Activated naive CD4-positive, alpha-beta T cell treated with anti-CD3 and anti-CD28 coated beads, Interleukin-2, amount 50 U/mL, for 24 hours (primary cell): Measurements from ENCODE around the gene ISYNA1.

Source experiments
- H3K27ac Mint-ChIP-seq: one replicate; pipeline ENCODE4 v1.8.0; 2021; ENCODE audit warnings: mild to moderate bottlenecking, mixed read lengths
- H3K27me3 Mint-ChIP-seq: one replicate; pipeline ENCODE4 v1.8.0; 2021; ENCODE audit warnings: mixed read lengths
- H3K36me3 Mint-ChIP-seq: one replicate; pipeline ENCODE4 v1.8.0; 2021; ENCODE audit warnings: mixed read lengths
- H3K4me1 Mint-ChIP-seq: one replicate; pipeline ENCODE4 v1.8.0; 2021; ENCODE audit warnings: mixed read lengths
- H3K4me3 Mint-ChIP-seq: one replicate; pipeline ENCODE4 v1.8.0; 2021; ENCODE audit warnings: mild to moderate bottlenecking, mixed read lengths
- H3K9me3 Mint-ChIP-seq: one replicate; pipeline ENCODE4 v1.8.0; 2021; ENCODE audit warnings: mixed read lengths

Gene ISYNA1

DNA sequence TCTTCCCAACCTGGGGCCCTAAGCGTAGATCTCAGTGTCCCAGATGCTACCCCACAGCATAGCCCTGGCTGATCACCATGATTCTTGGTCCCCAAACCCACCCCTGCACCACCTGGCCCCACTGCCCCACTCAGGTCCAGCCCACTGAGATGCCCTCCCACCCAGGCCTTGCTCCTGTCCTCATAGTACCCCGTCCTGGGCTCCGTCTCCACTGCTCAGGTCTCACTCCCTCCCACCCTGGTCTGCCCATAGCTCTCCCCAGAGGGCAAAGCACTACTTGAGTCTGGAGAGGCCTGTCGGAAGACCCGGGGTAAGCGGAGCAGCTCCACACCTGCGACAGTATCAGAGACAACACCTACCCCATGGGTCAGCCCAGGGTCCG lies 35.8 kb upstream of the ISYNA1 start:
- Mint-ChIP-seq H3K27ac (no peak overlapping the region), H3K9me3 (no peaks in the 10 kb centered on the region), H3K27me3 (no peaks in the 10 kb centered on the region), H3K36me3 (no peaks in the 10 kb centered on the region), H3K4me1 (peaks cover 35% of the 10 kb centered on the region), H3K4me3 (no peak overlapping the region)

DNA sequence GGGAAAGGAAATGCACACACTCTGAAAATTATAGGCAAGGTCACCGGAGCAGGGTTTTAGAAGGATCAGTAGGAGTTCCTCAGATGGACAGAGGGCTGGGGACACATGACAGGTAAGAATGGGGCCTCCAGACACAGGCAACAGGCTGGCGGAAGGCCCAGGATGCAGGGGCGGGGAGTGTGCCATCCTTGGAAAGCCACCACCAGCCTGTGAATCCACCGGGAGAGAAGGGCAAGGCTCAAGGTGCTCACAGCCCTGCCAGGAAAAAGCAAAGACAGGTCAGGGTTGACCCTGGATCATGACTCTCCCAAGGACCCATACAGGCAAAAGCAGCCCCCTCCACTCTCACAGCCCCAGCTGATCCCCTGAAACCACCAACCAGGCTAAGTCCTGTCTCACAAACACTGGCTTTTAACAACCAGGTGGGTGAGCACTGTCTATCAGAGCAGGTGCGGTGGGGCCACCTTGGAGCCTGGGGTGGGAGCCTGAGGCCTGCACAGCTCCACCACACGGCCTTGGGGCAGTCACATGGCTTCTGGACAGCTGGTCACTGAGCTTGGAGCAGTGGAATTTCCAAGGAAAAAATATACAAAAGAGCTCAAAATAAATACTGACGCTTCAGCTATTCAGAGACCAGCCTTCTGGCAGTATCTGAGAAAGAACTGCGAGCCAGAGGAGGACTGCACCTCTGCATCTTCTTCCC lies 35.2 kb upstream of the ISYNA1 start:
- peaks cover 30% of the 10 kb centered on the region for H3K4me1 Mint-ChIP-seq
- H3K27ac Mint-ChIP-seq: no peak overlapping the region
- H3K4me3 Mint-ChIP-seq: no peak overlapping the region
- no peaks in the 10 kb centered on the region for H3K36me3 Mint-ChIP-seq
- H3K27me3 Mint-ChIP-seq: no peaks in the 10 kb centered on the region
- no peaks in the 10 kb centered on the region for H3K9me3 Mint-ChIP-seq

DNA sequence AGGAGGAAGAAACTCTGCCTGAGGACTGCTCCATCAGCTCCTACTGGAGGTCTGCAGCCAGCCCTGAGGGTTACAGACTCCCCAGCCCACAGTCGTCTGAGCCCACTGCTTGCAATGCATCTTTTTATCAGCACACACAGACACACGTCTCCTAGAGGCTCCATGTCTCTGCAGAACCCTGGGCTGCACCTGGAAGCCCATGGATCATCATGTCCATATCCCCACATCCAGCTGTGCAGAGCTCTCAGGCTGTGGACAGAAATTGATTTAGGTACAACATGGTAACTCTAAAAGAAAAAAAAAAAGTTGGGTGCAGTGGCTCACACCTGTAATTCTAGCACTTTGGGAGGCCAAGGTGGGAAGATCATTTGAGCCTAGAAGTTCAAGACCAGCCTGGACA lies 32.9 kb upstream of the ISYNA1 start:
- H3K4me3 Mint-ChIP-seq: no peak overlapping the region
- H3K36me3 Mint-ChIP-seq: no peaks in the 10 kb centered on the region
- no peak overlapping the region for H3K27ac Mint-ChIP-seq
- H3K4me1 Mint-ChIP-seq: peaks cover 14% of the 10 kb centered on the region
- no peaks in the 10 kb centered on the region for H3K9me3 Mint-ChIP-seq
- H3K27me3 Mint-ChIP-seq: no peaks in the 10 kb centered on the region

DNA sequence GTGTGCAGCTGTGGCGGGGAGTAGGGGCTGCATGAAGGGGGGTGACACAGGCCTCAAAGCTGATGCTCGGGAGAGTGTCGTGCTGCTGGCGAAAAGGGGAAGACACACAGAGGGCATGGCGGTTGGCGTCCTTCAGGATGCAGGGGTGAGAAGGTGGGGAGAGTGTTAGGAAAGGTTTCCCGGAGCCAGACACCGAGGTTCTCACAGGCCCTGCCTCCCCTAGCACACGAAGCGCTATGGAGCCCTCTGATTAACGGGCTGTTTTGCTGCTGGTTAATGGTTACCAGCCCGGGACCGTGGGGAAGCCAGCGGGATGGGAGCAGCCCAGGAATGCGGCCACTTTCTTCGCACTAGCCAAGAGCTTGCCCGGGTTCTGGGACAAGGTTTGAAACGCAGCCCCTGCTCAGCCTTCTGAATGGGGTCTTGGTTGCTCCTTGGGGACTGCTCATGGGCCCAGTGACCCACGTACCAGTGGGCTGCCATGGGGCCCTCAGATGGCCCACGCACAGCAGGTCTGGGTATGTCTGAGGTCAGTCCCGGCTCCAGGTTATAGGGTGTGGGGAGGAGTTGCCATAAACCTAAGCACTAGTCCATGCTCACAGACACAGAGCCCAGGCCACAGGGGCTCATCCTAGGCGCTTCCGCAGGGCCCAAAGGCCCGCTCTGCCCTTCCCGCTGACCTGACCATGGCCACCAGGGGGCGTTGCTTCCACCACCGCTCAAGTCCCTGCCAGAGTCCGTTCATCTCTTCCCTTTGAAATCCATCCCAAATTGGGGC lies 31.3 kb upstream of the ISYNA1 start:
- Mint-ChIP-seq H3K27me3 (no peaks in the 10 kb centered on the region), H3K9me3 (no peaks in the 10 kb centered on the region), H3K36me3 (no peaks in the 10 kb centered on the region), H3K4me1 (peaks cover 4% of the 10 kb centered on the region), H3K4me3 (no peak overlapping the region), H3K27ac (no peak overlapping the region)

DNA sequence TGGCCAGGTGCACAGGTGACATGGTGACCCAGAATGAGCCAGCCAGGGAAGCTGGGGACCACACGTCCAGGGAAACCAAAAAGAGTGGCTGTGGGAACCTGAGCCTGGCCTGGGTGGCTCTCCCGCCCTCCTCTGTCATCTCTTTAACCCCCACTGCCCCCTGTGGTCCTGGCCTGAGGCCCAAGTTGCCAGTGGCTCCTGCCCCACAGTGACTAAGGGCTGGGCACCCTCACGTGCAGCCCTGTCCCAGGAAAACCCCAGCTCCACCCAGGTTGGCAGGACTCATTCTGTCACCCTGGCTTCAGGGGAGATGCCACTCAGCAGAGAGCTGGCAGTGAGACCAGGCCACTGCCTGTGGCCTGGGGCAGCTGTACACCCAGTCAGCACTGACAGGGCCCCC lies 30.6 kb upstream of the ISYNA1 start:
- H3K36me3 Mint-ChIP-seq: no peaks in the 10 kb centered on the region
- peaks cover 3% of the 10 kb centered on the region for H3K4me1 Mint-ChIP-seq
- no peak overlapping the region for H3K27ac Mint-ChIP-seq
- no peaks in the 10 kb centered on the region for H3K27me3 Mint-ChIP-seq
- H3K9me3 Mint-ChIP-seq: no peaks in the 10 kb centered on the region
- H3K4me3 Mint-ChIP-seq: no peak overlapping the region

DNA sequence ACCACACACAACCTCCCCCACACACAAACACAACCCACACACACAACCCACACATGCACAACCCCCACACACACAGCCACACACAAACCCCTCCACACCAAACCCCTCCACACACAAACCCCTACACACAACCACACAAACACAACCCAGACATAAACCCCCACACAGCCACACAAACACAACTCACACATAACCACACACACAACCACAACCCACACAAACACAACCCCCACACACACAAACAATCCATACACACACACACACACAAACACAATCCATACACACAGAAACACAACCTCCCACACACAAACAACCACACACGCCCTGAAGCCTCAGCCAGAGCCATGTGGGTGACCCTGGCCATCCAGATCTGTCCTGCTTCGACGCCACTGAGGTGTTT lies 30.0 kb upstream of the ISYNA1 start:
- Mint-ChIP-seq H3K9me3 (no peaks in the 10 kb centered on the region), H3K27me3 (no peaks in the 10 kb centered on the region), H3K36me3 (peaks cover under 1% of the 10 kb centered on the region), H3K4me3 (no peak overlapping the region), H3K27ac (peak overlapping the region; percentile 15), H3K4me1 (peaks cover 3% of the 10 kb centered on the region)

DNA sequence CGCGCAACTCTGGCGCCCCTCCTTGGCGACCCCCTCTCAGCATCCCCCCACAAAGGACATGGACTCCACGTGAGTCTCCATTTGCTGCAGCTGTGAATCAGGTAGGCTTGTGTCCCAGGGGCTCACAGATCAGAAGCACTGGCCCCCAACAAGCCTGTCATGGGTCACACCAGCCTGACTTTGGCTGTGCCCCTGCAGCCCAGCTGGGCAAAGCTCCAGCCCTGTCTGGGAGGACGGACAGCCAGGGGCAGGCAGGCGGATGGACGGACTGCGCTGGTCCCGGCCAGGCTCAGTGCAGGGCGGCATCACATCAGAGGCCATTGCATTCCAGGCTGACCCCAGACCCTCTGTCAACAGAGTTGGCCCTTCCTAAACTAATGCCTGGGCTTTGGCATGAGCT lies 28.4 kb upstream of the ISYNA1 start:
- H3K4me1 Mint-ChIP-seq: no peaks in the 10 kb centered on the region
- H3K27me3 Mint-ChIP-seq: no peaks in the 10 kb centered on the region
- H3K36me3 Mint-ChIP-seq: peaks cover 1% of the 10 kb centered on the region
- no peaks in the 10 kb centered on the region for H3K9me3 Mint-ChIP-seq
- no peak overlapping the region for H3K4me3 Mint-ChIP-seq
- no peak overlapping the region for H3K27ac Mint-ChIP-seq

DNA sequence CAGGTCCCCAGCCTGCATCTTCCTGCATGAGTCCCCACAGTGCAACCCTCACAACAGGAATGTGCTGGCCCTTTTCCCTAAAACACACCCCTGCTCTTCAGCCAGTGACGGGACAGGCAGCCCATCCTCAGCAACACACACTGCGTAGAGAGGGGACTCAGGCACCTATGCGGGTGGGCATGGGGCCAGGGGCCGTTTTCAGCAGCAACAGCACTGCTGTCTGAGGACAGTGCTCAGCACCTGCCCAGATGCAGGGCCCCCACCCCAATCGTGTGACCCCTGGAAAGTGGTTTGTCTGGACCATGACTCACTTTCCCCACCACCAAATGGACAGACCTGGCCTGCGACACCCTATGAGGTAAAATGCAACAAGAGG lies 28.0 kb upstream of the ISYNA1 start:
- Mint-ChIP-seq H3K4me1 (no peaks in the 10 kb centered on the region), H3K4me3 (no peak overlapping the region), H3K27me3 (no peaks in the 10 kb centered on the region), H3K9me3 (no peaks in the 10 kb centered on the region), H3K27ac (no peak overlapping the region), H3K36me3 (peaks cover 1% of the 10 kb centered on the region)

DNA sequence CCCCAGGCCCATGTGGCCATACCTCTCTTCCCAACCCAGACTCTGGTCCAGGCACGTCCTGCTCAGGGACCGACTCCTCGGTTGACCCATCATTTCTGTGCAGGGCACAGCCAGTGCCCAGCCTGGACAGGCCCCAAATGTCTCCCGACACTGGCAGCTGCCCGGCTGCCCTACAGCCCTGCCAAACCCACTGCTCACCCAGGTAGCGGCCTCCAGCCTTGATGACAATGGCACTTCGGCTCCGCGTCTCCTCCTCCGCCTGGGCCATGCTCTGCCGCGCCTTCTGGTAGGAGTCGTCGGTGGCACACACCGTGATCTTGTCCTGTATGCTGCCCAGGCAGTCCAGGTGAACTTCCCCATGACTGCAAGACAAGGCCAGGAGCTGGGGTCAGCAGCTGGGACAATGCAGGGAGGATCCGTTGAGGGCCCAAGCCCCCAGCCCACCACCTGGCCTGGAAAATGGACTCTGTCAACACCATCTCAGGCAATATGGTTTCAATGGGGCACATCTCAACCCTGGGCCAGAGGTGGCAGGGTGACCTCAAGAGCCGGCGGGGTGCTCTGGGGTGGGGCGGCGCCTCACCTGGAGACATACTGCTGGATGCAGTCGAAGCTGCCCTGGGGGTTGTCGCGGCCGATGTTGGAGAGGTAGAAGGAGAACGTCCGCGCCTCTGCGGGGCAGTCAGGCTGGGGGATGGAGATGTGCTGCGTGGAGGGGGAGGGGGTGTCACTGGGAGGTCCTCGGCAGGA lies 27.5 kb upstream of the ISYNA1 start:
- peak overlapping the region; percentile 59 for H3K27ac Mint-ChIP-seq
- no peaks in the 10 kb centered on the region for H3K4me1 Mint-ChIP-seq
- H3K27me3 Mint-ChIP-seq: no peaks in the 10 kb centered on the region
- no peak overlapping the region for H3K4me3 Mint-ChIP-seq
- H3K9me3 Mint-ChIP-seq: no peaks in the 10 kb centered on the region
- H3K36me3 Mint-ChIP-seq: peaks cover 1% of the 10 kb centered on the region

DNA sequence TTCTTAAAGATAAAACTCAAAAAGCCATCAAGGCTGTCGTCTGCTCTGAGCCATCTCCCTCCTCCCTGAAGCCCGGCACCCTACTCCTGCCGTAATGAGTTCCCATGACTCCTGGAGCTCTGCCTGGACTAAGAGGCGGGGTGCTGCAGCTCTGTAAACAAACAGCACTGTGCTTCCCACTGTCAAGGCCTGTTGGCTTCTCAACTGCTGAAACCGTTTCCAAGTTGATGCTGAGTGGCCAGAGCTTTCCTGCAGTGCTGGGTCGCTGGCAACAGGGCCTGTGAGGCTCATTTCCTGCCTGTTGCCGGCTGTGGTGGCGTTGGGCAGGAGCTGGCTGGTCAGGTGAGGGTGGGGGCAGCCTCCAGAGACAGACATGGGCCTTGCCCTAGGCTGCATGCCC lies 26.7 kb upstream of the ISYNA1 start:
- Mint-ChIP-seq H3K4me1 (no peaks in the 10 kb centered on the region), H3K9me3 (no peaks in the 10 kb centered on the region), H3K4me3 (no peak overlapping the region), H3K27ac (no peak overlapping the region), H3K36me3 (peaks cover 4% of the 10 kb centered on the region), H3K27me3 (no peaks in the 10 kb centered on the region)

DNA sequence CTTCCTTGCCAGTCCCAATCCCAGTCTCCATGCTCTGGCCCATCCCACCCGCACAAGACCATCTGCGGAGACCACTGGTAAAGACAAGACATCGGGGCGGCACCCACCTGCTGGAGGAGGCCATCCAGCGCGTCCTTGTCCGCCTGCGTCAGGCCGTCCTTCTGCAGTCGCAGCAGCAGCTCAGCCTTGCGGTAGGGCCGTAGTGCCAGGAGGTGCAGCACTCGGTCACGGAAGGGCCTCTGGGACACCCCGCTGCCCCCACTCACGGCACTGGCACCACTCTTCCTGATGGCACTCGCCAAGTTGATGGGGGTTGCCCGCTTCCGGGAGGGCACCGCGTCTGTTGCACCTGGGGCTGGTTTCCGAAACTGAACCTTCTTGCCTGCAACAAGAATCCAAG lies 23.5 kb upstream of the ISYNA1 start:
- no peak overlapping the region for H3K27ac Mint-ChIP-seq
- no peaks in the 10 kb centered on the region for H3K27me3 Mint-ChIP-seq
- H3K36me3 Mint-ChIP-seq: peaks cover 4% of the 10 kb centered on the region
- H3K9me3 Mint-ChIP-seq: no peaks in the 10 kb centered on the region
- no peaks in the 10 kb centered on the region for H3K4me1 Mint-ChIP-seq
- no peak overlapping the region for H3K4me3 Mint-ChIP-seq

DNA sequence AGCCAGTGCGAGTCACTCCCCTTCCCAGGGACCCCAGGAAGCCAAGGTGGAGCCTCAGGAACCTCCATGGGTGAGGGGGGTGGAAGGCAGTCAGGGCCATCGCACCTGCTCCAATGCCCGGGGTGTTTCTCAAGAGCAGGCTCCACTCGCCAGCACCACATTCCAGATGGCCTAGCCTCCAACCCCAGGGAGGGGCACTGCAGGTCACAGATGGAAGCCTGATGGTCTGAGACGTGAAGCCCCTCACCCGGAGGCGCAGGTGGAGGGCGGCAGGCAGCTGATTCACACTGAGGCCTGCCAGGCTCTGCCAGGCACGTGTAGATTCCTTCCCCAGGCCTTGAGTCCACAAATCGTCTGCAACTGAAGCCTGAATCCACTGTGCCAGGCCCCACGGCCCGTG lies 23.0 kb upstream of the ISYNA1 start:
- Mint-ChIP-seq H3K4me3 (no peak overlapping the region), H3K9me3 (no peaks in the 10 kb centered on the region), H3K27ac (no peak overlapping the region), H3K27me3 (no peaks in the 10 kb centered on the region), H3K4me1 (no peaks in the 10 kb centered on the region), H3K36me3 (peaks cover 4% of the 10 kb centered on the region)

DNA sequence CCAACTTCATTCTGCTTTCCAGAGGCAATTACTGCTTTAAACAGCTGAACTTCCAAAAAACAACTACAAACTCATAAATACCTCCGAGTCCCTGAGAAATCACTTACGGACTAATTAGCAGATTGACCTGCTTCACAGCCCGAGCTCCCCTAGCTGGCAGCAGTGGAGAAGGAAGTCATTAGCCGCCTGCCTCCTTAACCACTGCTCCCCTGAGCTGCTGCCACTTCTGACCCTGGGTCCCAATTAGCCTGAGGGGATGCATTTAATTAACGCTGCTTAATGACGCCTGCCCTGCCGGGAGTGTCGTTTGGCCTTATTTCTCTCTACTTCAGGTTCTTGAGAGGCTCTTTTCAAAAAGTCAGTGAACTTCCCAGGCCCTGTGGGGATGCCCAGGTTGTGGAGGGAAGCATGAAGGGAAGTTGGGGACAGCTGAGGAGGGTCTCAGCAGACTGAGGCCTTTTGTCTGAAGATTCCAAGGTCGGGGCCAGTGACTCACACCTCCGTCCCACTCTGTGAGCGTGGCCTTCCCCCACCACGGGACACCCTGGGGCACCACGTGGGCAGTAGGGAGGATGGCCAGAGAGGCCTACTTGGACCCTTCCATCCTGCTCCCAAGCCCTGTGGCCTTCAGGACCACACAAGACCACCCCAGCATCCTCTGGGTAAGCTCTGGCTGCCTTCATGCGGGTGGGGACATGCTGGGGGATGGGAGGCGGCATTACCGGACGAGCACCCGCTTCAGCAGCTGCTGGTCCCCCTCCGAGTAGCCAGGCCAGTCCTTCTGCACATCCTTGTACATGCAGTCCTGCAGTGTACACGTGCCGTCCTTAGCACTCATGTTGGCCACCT lies 19.8 kb upstream of the ISYNA1 start:
- no peak overlapping the region for H3K4me3 Mint-ChIP-seq
- no peaks in the 10 kb centered on the region for H3K27me3 Mint-ChIP-seq
- H3K4me1 Mint-ChIP-seq: no peaks in the 10 kb centered on the region
- no peaks in the 10 kb centered on the region for H3K9me3 Mint-ChIP-seq
- peak overlapping the region; percentile 35 for H3K27ac Mint-ChIP-seq
- H3K36me3 Mint-ChIP-seq: peaks cover 2% of the 10 kb centered on the region

DNA sequence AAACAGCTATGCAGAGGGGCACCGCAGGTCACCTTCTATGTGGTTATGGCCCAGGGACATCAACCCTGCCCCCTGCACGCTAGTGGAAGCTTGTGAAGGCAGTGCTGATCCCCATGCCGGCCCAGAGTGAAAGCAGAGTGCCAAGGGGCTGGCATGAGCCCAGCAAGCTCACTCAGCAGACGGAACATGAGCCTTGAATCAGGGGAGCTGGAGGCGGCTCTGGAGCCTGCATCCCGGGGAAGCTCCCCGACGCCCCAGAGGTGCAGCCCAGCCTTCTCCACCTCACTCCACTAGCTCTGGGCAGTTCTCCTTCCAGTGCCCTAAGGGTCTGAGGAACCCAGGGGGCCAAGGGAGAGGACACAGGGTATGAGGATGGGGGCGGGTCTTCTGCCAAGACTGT lies 19.0 kb upstream of the ISYNA1 start:
- H3K36me3 Mint-ChIP-seq: peaks cover 2% of the 10 kb centered on the region
- no peaks in the 10 kb centered on the region for H3K4me1 Mint-ChIP-seq
- H3K27ac Mint-ChIP-seq: no peak overlapping the region
- H3K9me3 Mint-ChIP-seq: no peaks in the 10 kb centered on the region
- no peaks in the 10 kb centered on the region for H3K27me3 Mint-ChIP-seq
- no peak overlapping the region for H3K4me3 Mint-ChIP-seq

DNA sequence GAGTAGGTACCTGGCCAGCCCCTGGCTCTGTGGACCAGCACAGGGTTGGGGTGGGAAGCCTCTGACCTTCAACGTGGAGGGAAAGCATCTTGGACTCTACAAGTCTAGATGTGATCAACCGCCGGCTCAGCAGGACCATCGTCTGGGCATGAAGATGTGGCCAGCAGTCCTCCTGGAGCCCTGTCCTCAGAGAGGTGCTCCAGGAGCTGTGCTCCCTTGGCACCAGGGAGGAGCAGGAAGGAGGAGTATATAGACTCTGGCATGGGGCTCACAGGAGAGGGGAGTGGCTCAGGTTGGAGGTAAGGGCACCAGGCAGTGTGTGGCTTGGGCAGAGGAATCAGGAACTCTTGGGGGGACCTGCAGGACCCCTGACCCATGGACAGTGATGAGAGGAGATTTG lies 18.3 kb upstream of the ISYNA1 start:
- peak overlapping the region; percentile 6 for H3K27ac Mint-ChIP-seq
- H3K27me3 Mint-ChIP-seq: no peaks in the 10 kb centered on the region
- H3K4me1 Mint-ChIP-seq: no peaks in the 10 kb centered on the region
- H3K4me3 Mint-ChIP-seq: no peak overlapping the region
- no peaks in the 10 kb centered on the region for H3K9me3 Mint-ChIP-seq
- peaks cover 2% of the 10 kb centered on the region for H3K36me3 Mint-ChIP-seq
